HCT116 (cell line): ENCODE measurements around the gene LRRC46. TPM values are rescaled to one million over a fixed set of nuclear protein-coding genes. Genes with fewer than 3 reads are reported as not detected.

ENCODE experiments used
- ATAC-seq: fragments of 200-7000 bp; cut with Tn5 transposase; 2 replicates; pipeline ENCODE4 v1.9.1; 2020; ENCODE audit warnings: mild to moderate bottlenecking, moderate library complexity
- BruUV-seq: library from RNA; stranded (reverse); fragments of 400-500 nt; replicated peaks from 2 replicates; lab custom pipeline; 2021; lab: Mats Ljungman, UMichigan
- CTCF ChIA-PET: fragments of 300-600 bp; sonication (Branson Sonifier 250); formaldehyde crosslinking; loops from one replicate; lab custom pipeline; 2021; ENCODE audit warnings: antibody characterized with exemption; lab: Charles Lee
- POLR2A ChIA-PET: fragments of 300-600, 350-600 bp; sonication (Branson Sonifier 250); formaldehyde crosslinking; loops from one replicate; lab custom pipeline; 2021; ENCODE audit warnings: antibody characterized with exemption; lab: Charles Lee
- RAD21 ChIA-PET, 2 experiments: fragments of 300-600 bp; sonication (Branson Sonifier 250); formaldehyde crosslinking; loops; one replicate each; lab custom pipeline; 2023; ENCODE audit warnings: low total read pairs in 2 of 2; ENCODE audit not compliant: uncharacterized antibody in 2 of 2, unreplicated experiment in 2 of 2, low non-redundant PET in 1 of 2; lab: Charles Lee
- DNase-seq: peaks from one replicate; pipeline ENCODE4 v3.0.0-alpha.2; 2010; ENCODE audit warnings: low read depth, low spot score
- H2AFZ ChIP-seq: fragments of 200-600 bp; shearing (Covaris generic), sonication (generic); 2 replicates; pipeline ENCODE4 v1.6.1; 2017; ENCODE audit warnings: low read depth, mixed run types, mixed read lengths, antibody characterized with exemption, low read length; ENCODE audit not compliant: poor library complexity, severe bottlenecking
- H3K27ac ChIP-seq: 2 replicates; pipeline ENCODE4 v1.5.1; 2012; ENCODE audit warnings: low read depth, low read length
- H3K27me3 ChIP-seq: fragments of 200-600 bp; sonication (generic); 2 replicates; pipeline ENCODE4 v1.6.1; 2016; ENCODE audit warnings: mixed run types, low read length, mixed read lengths; ENCODE audit not compliant: insufficient read depth
- H3K36me3 ChIP-seq, 2 experiments: fragments of 200-500 bp in 1 of 2; fragments of 200-600 bp in 1 of 2; sonication (Bioruptor generic) in 1 of 2; sonication (generic) in 1 of 2; 2 replicates each; pipeline versions ENCODE4 v1.5.1 to v1.6.1; 2014 to 2016; ENCODE audit warnings: low read length in 2 of 2, inconsistent platforms in 1 of 2, mixed read lengths in 1 of 2, mixed run types in 1 of 2; ENCODE audit not compliant: insufficient read depth in 2 of 2, control insufficient read depth in 1 of 2
- H3K4me1 ChIP-seq, 2 experiments: fragments of 200-600 bp in 1 of 2; sonication (generic) in 1 of 2; 2 replicates each; pipeline versions ENCODE4 v1.5.1 to v1.6.1; 2012 to 2017; ENCODE audit warnings: low read length in 2 of 2, inconsistent platforms in 1 of 2, mild to moderate bottlenecking in 1 of 2, mixed read lengths in 1 of 2, mixed run types in 1 of 2, moderate library complexity in 1 of 2; ENCODE audit not compliant: insufficient read depth in 2 of 2, control insufficient read depth in 1 of 2
- H3K4me2 ChIP-seq: fragments of 200-600 bp; sonication (generic); 2 replicates; pipeline ENCODE4 v1.6.1; 2017; ENCODE audit warnings: mixed run types, low read length, mixed read lengths
- H3K4me3 ChIP-seq, 2 experiments: fragments of 200-600 bp in 1 of 2; sonication (generic) in 1 of 2; replicated peaks in 1 of 2; 2 replicates each; pipeline ENCODE4 v1.5.1; 2011 to 2016; ENCODE audit warnings: low read length in 2 of 2, control low read depth in 1 of 2, low read depth in 1 of 2, mild to moderate bottlenecking in 1 of 2, mixed read lengths in 1 of 2, mixed run types in 1 of 2
- H3K79me2 ChIP-seq: fragments of 200-600 bp; sonication (generic); 2 replicates; pipeline ENCODE4 v1.6.1; 2017; ENCODE audit warnings: mild to moderate bottlenecking, mixed run types, low read length, moderate library complexity, mixed read lengths; ENCODE audit not compliant: insufficient read depth
- H3K9ac ChIP-seq: fragments of 200-600 bp; sonication (generic); 2 replicates; pipeline ENCODE4 v1.6.1; 2016; ENCODE audit warnings: low read length, mixed read lengths
- H3K9me2 ChIP-seq: fragments of 200-600 bp; sonication (generic), shearing (Covaris generic); 2 replicates; pipeline ENCODE4 v1.6.1; 2017; ENCODE audit warnings: mixed run types, mild to moderate bottlenecking, moderate library complexity; ENCODE audit not compliant: insufficient read depth
- H3K9me3 ChIP-seq, 2 experiments: fragments of 200-500 bp in 1 of 2; fragments of 200-600 bp in 1 of 2; sonication (Bioruptor generic) in 1 of 2; sonication (generic) in 1 of 2; 2 replicates each; pipeline ENCODE4 v1.6.1; 2014 to 2017; ENCODE audit warnings: low read length in 2 of 2, mixed read lengths in 2 of 2, inconsistent platforms in 1 of 2, low read depth in 1 of 2, mild to moderate bottlenecking in 1 of 2, mixed run types in 1 of 2, moderate library complexity in 1 of 2; ENCODE audit not compliant: control insufficient read depth in 1 of 2, insufficient read depth in 1 of 2
- H4K20me1 ChIP-seq: fragments of 200-600 bp; sonication (generic), shearing (Covaris generic); 2 replicates; pipeline ENCODE4 v1.6.1; 2017; ENCODE audit warnings: mixed run types, mild to moderate bottlenecking, moderate library complexity; ENCODE audit not compliant: insufficient read depth
- CTCF ChIP-seq, 3 experiments: fragments of 200-600 bp in 1 of 3; sonication (generic) in 1 of 3; IDR thresholded peaks in 2 of 3; conservative IDR thresholded peaks in 1 of 3; 2 replicates each; pipeline ENCODE4 v1.5.1; 2012 to 2017; ENCODE audit warnings: low read depth in 2 of 3, low read length in 2 of 3, antibody characterized with exemption in 1 of 3, borderline replicate concordance in 1 of 3, control low read depth in 1 of 3, mild to moderate bottlenecking in 1 of 3, mixed read lengths in 1 of 3, mixed run types in 1 of 3, moderate library complexity in 1 of 3; ENCODE audit not compliant: insufficient read depth in 1 of 3
- EZH2phosphoT487 ChIP-seq: fragments of 200-600 bp; IDR thresholded peaks from 2 replicates; pipeline ENCODE4 v1.6.1; 2018; ENCODE audit warnings: antibody characterized with exemption, borderline replicate concordance
- FOSL1 ChIP-seq: IDR thresholded peaks from 2 replicates; pipeline ENCODE4 v1.6.1; 2012; ENCODE audit warnings: low read depth
- JUND ChIP-seq: IDR thresholded peaks from 2 replicates; pipeline ENCODE4 v1.6.1; 2012
- POLR2AphosphoS5 ChIP-seq: IDR thresholded peaks from 2 replicates; pipeline ENCODE4 v1.6.1; 2011; ENCODE audit warnings: mild to moderate bottlenecking, low read depth, low read length, moderate library complexity
- REST ChIP-seq: IDR thresholded peaks from 2 replicates; pipeline ENCODE4 v1.6.1; 2012; ENCODE audit warnings: low read depth
- TCF7L2 ChIP-seq: IDR thresholded peaks from 2 replicates; pipeline ENCODE4 v1.7.0; 2011; ENCODE audit warnings: borderline replicate concordance, inconsistent platforms; ENCODE audit not compliant: insufficient read depth, insufficient read length; ENCODE audit errors: extremely low read depth
- intact Hi-C: fragments of 100-400 bp; cut with micrococcal nuclease; formaldehyde crosslinking; loops from 2 replicates; pipeline ENCODE4 v1.10.0; 2022
- total RNA-seq: library from RNA; stranded (reverse); gene quantifications from one replicate; pipeline ENCODE4 v1.2.1, GENCODE V29; 2021; ENCODE audit not compliant: unreplicated experiment

The LRRC46 gene
- total RNA-seq, 1 experiment from 2014 or later: 0.76 TPM

GRCh38 chr17:47810200-47810821 is 21.2 kb upstream of the LRRC46 start:
- H3K27me3 ChIP-seq: no peaks in the 10 kb centered on the region
- H3K9ac ChIP-seq: peak overlapping the region; percentile 49
- ChIA-PET POLR2A (interaction anchor here (0.9 kb wide), 1 partner anchor 31 kb away, joined by 3 read pairs; the partner anchor contains the start of gene SCRN2), CTCF (interaction anchor here (0.7 to 1.0 kb wide), 4 partner anchors 21 to 111 kb away, joined by 3 read pairs; partner anchors contain the start of genes LRRC46, MRPL10 and SCRN2), RAD21 (no interaction called here)
- H3K9me2 ChIP-seq: no peaks in the 10 kb centered on the region
- H3K4me3 ChIP-seq: peak overlapping the region in 1 of 2 experiments; percentile 7; a peak in 2 of 4 replicates
- TF ChIP-seq TCF7L2 (peak; percentile 54), EZH2phosphoT487 (no peak), CTCF (IDR thresholded peaks at IDR 0.05 in 2 of 3, conservative IDR thresholded peaks at IDR 0.05 in 1 of 3; ENCODE audit: borderline replicate concordance in 1 of 3, insufficient read depth in 1 of 3, low read depth in 2 of 3, low read length in 2 of 3) (no peak), FOSL1 (peak; percentile 88), POLR2AphosphoS5 (peak; percentile 35; the same call in 1 of the 2 replicates), REST (no peak), JUND (peak; percentile 92)
- BruUV-seq: no TSS peak
- intact Hi-C loops: no loop called here
- H3K27ac ChIP-seq: peak overlapping the region; percentile 53
- no peaks in the 10 kb centered on the region for H3K9me3 ChIP-seq
- peak; percentile 92 for ATAC-seq
- H3K79me2 ChIP-seq: no peaks in the 10 kb centered on the region
- no peaks in the 10 kb centered on the region for H4K20me1 ChIP-seq
- H3K36me3 ChIP-seq: peaks cover 11% of the 10 kb centered on the region in 2 experiments; a peak in 2 of 4 replicates
- peak overlapping the region; percentile 54 for H3K4me2 ChIP-seq
- peaks cover 25 to 32% of the 10 kb centered on the region in 2 experiments for H3K4me1 ChIP-seq
- no peak overlapping the region for H2AFZ ChIP-seq
- DNase-seq: peak; percentile 93
